ELR (cell line): ENCODE data around the gene PAX1.
A peak's percentile ranks its signal among the peaks of the same experiment; 100 is the strongest.

Source experiments
- DNase-seq: peaks from one replicate; pipeline ENCODE4 v3.0.0-alpha.2; 2015; ENCODE audit warnings: low read depth

The PAX1 gene

GRCh38 chr20:21703717-21704407, 1.6 kb upstream of the PAX1 start:
- no peak for DNase-seq

- DNase-seq, result no peak
Observed at GRCh38 chr20:21704408-21705385, 767 bp upstream of the PAX1 start.

DNA sequence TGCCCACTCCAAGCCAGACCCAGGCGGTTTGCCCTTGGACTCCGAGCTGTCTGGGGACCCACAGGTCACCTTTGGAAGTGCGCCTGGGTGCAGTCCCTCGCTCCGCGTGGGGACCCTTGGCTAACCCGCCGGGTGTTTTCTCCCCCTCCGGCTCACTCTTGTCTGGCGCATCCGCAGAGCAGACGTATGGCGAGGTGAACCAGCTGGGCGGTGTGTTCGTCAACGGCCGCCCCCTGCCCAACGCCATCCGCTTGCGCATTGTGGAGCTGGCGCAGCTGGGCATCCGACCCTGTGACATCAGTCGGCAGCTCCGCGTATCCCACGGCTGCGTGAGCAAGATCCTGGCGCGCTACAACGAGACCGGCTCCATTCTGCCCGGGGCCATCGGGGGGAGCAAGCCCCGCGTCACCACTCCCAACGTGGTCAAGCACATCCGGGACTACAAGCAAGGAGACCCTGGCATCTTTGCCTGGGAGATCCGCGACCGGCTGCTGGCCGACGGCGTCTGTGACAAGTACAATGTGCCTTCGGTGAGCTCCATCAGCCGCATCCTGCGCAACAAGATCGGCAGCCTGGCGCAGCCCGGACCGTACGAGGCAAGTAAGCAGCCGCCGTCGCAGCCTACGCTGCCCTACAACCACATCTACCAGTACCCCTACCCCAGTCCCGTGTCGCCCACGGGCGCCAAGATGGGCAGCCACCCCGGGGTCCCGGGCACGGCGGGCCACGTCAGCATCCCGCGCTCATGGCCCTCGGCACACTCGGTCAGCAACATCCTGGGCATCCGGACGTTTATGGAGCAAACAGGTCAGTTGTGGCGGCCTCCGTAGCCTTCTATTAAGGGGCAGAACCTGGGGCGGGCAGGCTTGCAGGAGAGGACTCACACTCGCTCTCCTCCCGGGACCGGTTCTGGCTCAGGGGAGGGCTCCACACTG, 1.1 kb downstream of the PAX1 start:
- no peak for DNase-seq

GRCh38 chr20:21707267-21707666, 1.8 kb downstream of the PAX1 start:
- no peak for DNase-seq

- DNase-seq, result no peak
Observed at GRCh38 chr20:21707999-21708737, 2.7 kb downstream of the PAX1 start.

DNA sequence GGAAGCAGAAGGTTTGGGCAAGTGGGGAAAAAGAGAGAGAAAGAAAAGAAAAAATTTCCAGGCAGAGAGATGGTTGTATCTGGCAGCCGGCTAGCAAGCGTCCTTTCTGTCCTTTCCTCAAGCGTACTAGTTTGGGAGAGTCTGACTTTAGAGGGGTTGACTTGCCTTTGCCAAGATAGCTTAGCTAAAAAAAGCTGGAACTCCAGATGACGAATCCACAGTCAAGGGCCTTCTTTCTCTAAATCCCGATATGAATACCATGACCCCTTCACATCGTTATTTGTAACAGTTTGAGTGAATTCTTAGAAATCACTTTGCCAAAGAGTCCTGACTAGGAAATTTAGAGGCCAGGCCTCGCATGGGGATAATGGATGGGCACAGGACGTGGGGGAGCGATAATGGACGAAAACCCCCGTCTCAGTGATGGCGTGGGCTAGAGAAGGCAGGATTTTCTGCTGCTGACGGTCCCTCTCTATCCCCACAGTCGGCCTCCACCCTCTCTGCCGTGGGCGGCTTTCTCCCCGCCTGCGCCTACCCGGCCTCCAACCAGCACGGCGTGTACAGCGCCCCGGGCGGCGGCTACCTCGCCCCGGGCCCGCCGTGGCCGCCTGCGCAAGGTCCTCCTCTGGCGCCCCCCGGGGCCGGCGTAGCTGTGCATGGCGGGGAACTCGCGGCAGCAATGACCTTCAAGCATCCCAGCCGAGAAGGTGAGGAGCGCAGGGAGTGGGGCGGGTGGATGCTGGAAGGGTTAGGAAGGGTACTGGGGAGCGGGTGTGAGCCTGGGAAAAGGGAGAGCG, 3.5 kb downstream of the PAX1 start:
- DNase-seq, result no peak

GRCh38 chr20:21709535-21709904, 4.1 kb downstream of the PAX1 start:
- no peak for DNase-seq

- DNase-seq, result no peak
Observed at GRCh38 chr20:21710341-21710740, 4.9 kb downstream of the PAX1 start.

DNA sequence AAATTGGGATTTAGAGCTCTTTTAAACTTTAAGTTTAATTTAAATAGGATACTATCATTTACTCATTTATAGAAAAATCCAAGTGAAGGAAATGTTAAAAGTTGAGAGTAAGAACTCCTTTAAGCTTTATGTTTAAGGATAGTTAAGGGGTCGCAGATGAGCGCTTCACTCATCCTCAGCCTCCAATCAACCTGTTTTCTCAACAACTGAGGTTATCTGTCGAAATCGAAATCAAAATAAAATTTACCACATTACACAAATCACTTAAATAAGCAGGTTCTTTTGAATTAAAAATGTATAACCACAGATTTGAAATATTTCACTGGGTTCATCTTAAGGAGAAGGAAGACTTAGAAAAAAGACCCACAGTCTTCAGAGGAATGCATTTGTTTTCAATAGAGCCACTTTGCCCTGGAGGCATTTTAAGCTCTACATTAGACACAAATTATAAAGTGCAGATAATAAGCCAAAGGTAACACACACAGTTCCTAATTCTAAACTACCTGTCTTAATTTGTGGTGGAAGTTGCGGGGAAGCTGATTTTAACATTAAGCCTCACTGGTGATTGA, 5.5 kb downstream of the PAX1 start:
- DNase-seq, result no peak

GRCh38 chr20:21712443-21713059, 7.1 kb downstream of the PAX1 start:
- no peak for DNase-seq

DNA sequence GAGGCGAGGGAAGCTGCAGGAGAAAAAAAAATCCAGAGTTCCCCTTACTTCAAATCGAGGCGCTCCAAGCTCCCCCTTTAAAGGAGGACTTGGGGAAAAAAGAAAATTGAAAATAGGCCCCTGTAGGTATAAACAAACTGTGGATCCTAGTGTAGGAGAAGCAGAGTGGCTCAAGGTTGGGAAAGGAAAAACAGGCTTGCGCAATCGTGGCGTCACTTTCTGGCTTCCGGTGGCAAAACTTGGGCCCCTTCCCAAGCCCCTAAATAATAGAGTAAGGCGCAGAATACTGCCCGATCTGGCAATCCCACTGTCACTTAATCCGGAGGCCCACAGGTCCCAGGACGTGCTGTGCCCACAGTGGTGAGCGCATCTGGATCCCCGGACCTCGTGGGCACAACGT, 8.0 kb downstream of the PAX1 start:
- no peak for DNase-seq

DNA sequence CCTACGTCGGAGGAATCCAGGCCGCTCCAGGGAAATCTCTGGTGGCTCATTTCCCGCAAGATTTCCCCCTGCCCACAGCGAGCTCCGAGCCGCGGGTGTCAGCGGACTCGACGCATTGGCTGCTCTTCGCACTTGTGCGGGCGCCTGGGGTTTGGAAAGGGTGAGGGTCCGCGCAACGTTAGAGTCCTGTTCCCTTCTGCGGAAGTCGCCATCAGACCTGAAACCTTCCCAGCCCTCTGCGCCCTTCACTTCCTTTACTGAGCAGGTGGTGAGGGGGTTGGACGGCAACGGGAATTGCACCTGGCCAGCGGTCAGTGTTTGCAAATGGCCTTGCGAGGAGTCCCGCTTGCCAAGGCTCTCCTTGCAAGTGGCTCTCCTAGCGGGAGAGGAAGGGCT, 8.4 kb downstream of the PAX1 start:
- no peak for DNase-seq

DNA sequence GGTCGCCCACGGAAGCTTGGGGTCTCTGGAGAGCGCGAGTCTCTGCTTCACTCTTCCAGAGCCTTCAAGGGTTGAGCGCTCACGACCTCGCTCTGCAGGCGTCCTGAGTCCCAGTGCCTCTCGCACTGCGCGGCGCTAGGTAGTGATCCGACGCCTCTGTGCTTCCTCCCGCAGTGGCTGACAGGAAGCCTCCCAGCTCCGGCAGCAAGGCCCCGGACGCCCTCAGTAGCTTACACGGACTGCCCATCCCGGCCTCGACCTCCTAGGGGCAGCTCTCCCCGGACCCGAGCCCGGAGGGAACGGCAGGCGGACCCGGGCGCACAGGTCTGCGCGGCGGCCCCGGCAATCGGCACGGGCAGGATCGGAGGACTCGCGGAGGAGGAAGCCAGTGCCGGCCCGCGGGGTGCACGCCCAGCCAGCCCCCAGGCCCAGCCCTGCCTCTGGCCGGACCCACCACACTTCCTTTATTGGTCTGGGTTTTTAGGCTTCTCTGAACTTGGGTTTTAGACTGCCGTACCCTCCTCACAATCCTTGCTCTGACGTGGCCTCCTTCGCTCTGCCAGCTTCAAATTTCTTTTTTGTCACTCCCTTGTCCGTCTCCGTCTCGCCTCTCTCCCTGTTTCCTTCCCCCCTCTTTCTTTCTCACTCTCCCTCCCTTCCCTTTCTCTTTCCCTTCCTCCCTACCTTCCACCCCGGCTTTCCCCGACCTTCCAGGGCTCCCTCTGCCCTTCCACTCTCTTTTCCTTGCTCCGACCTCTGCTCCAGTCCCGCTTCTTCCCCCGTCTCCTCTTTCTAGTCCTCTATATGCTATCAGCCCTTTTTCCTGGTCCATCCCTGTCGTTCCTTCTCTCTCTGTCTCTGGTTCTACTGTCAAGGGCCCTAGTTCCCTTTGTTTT, 9.1 kb downstream of the PAX1 start:
- no peak for DNase-seq

GRCh38 chr20:21715193-21715881, 9.9 kb downstream of the PAX1 start:
- DNase-seq, result no peak

GRCh38 chr20:21719592-21720214, 14.2 kb downstream of the PAX1 start:
- DNase-seq, result peak; percentile 53

DNA sequence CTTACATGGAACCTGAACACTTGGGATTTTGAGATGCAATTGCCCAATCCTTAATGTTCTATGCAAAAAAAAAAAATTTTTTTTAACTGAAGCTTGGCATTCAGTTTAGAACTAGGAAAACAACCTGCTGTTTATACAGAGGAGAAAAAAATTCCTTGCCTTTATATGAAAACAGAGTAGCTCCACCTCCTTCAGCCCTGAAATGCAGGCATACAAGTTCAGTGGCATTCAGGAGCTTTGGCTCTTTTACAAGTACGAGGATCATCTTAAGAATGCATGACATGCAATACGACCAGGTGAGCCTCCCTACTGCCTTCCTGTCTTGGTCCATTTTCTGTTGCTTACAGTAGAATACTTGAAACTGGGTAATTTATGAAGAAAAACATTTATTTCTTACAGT, 20.4 kb downstream of the PAX1 start:
- no peak for DNase-seq

DNA sequence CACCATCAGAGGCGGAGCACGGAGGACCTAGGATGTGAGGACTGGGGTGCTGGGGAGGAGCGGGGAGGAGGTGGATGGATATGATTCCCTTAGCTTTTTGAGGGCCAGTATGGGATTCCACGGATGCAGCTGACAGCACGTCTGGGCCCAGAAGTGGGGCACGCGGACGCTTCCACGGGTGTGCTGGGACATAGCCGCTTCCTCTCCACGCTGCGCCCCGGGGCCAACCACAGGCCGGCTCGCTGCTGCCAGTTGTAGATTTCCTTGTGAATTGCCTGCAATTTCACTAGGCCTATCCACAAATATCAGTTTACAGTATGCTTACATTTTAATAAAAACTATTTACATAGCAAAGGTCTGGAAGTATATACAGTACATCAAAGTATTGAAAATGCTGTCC, 23.9 kb downstream of the PAX1 start:
- no peak for DNase-seq

- no peak for DNase-seq
Observed at GRCh38 chr20:21739161-21739560, 33.7 kb downstream of the PAX1 start.
